Activated naive CD4-positive, alpha-beta T cell treated with Interleukin-2 at 50 U/mL for 16 hours (primary cell): ENCODE measurements around the gene RASGRP2.
A peak's percentile ranks its signal among the peaks of the same experiment; 100 is the strongest.

Source experiments
- DNase-seq: peaks from one replicate; pipeline ENCODE4 v3.0.0-alpha.2; 2020

RASGRP2 gene

GRCh38 chr11:64770120-64770519 lies 26.2 kb upstream of the RASGRP2 start:
- DNase-seq: no peak

GRCh38 chr11:64769283-64769682 lies 25.3 kb upstream of the RASGRP2 start:
- no peak for DNase-seq

GRCh38 chr11:64768300-64768694 lies 24.4 kb upstream of the RASGRP2 start:
- no peak for DNase-seq

GRCh38 chr11:64767344-64768299 lies 23.7 kb upstream of the RASGRP2 start:
- DNase-seq: peak; percentile 78

GRCh38 chr11:64766881-64767280 lies 22.9 kb upstream of the RASGRP2 start:
- no peak for DNase-seq

GRCh38 chr11:64765851-64766665 lies 22.1 kb upstream of the RASGRP2 start:
- no peak for DNase-seq

- no peak for DNase-seq
Observed at GRCh38 chr11:64765291-64765850, 21.4 kb upstream of the RASGRP2 start.

GRCh38 chr11:64764753-64765152 lies 20.8 kb upstream of the RASGRP2 start:
- DNase-seq: no peak

- peak; percentile 57 for DNase-seq
Observed at GRCh38 chr11:64764040-64764611, 20.2 kb upstream of the RASGRP2 start.

- DNase-seq: no peak
Observed at GRCh38 chr11:64763526-64764039, 19.6 kb upstream of the RASGRP2 start.

GRCh38 chr11:64762674-64763525 lies 19.0 kb upstream of the RASGRP2 start:
- no peak for DNase-seq

GRCh38 chr11:64762277-64762673 lies 18.3 kb upstream of the RASGRP2 start:
- no peak for DNase-seq

GRCh38 chr11:64760759-64761420 lies 16.9 kb upstream of the RASGRP2 start:
- DNase-seq: no peak

- DNase-seq: no peak
Observed at GRCh38 chr11:64759722-64760719, 16.1 kb upstream of the RASGRP2 start, which contains the start of gene PYGM. TSS of gene PYGM (minus strand) at chr11:64759974. CDS start at chr11:64759898, 76 bp downstream.

GRCh38 chr11:64759131-64759721 lies 15.3 kb upstream of the RASGRP2 start:
- DNase-seq: no peak

- no peak for DNase-seq
Observed at GRCh38 chr11:64758330-64759079, 14.6 kb upstream of the RASGRP2 start.

- DNase-seq: no peak
Observed at GRCh38 chr11:64757549-64758329, 13.8 kb upstream of the RASGRP2 start.
